GM18502 (cell line): Measurements from ENCODE around the gene TBC1D22B.
"Not testable (repeated sequence)": the region's sequence is repeated elsewhere in the genome, so short reads cannot be mapped to it uniquely, and the experiment has no call there.

Experiments used
- ATAC-seq: cut with Tn5 transposase; IDR thresholded peaks from one replicate; pipeline ENCODE4 v1.9.1; 2021; ENCODE audit warnings: mild to moderate bottlenecking; ENCODE audit not compliant: unreplicated experiment, poor library complexity

TBC1D22B gene

DNA sequence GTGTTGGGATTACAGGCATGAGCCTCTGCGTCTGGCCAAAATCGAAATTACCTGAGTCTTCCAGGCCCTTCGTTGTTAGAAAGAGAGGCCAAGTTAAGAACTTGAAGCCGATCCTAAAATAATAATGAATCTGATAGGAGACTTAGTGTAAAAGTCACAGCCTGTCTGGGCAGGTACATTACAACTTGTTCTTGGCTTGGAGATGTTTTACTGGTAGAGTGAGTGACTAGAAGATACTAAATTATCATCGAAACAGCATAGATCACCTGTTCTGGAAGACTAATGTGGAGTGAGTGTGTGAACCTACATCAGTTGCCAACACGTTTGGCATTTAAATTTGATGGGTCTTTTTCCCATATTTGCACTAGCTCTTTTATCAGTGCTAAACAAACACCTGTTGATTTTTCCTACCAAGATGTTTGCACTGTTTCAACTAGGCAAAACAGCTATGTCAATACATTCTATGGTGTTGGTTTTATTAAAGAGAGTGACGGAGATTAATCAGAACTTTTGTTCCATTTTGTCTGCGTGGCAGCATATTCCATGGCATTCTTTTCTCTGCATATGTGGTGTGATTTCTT, 5.0 kb downstream of the TBC1D22B start:
- ATAC-seq = no peak

DNA sequence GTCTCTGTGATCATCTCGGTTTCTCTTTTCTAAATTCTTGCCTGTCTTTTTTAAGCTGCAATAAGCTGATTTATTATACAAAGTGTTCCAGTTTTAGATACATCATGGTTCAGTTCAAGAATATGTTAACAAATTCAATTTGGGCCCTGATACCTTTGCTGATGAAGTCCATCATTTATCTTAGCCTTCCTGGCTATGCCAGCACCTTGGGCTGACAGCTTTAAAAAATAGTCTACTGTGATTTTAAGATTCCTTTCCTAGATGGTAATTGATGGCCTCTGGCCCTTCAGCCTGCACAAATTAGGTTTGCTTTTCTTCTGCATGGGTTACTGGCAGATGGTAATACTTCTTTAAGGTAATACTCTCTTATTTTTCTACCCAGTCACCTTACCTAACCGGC, 7.4 kb downstream of the TBC1D22B start:
- no peak for ATAC-seq

DNA sequence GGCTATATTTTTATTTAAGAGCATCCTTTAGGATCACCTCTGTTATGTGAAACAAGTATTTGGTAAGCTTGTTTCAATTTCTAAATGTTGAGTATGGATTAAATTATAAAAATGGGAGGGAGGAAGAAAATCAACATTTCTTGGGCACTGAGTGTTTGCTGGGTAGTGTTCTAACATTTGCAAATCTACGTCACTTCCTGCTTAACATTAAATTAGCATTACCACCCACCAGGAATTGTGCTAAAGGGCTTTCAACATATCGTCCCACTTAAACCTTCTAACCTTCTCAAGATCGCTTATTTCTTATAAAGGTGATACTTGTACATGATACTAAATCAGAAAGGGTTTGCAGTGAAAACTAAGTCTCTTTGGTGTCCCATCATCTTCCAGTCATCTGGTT, 8.3 kb downstream of the TBC1D22B start:
- ATAC-seq = no peak

DNA sequence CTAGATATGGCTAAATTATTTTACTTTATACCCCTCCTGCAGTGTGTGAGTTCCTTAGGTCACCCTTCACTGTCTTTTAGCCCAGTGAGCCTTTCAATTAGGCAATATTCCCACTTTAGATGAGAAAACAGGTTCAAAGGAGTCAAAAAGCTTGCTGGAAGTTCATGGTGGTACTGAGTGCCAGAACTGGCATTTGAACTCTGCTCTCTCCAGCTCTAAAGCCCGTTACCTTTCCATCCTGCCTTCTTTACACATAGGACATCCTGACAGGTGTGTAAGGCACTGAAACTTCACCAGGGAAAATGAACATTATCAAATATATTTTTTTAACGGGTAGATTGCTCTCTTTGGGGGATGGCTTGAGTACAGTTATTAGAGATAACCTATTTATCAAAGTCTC, 11.5 kb downstream of the TBC1D22B start:
- ATAC-seq = no peak

DNA sequence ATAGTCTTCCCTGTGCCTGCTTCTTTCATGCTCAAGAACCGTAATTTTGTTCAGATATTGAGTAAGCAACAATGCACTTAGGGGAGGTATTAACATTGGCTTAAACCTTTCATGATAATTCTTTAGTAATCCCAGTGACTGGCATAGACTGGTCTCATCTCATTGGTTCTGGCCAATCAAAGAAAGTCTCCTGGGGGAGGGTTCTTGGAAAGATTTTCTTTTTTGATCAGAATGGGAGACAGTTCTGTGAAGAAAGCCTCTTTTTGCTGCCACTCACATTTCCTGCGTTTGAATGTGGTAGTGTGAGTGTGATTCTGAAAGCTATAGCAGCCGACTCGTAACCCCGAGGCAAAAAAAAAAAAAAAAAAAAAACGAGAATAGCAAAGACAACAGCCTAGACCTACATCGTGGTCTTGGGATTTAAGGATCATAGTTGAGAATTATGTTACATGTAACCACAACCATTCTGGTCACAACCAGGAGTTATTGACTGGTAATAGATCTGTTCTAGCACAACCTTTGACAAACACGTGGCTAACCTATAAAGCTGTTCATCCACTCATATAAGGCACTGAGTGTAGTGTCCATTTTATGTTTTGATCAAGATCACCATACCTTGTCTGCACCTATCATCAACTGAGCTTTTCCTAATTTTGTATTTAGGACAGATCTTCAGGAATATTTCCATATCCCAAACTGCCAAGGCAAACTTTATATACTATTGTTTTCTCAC, 15.4 kb downstream of the TBC1D22B start:
- ATAC-seq = no peak

DNA sequence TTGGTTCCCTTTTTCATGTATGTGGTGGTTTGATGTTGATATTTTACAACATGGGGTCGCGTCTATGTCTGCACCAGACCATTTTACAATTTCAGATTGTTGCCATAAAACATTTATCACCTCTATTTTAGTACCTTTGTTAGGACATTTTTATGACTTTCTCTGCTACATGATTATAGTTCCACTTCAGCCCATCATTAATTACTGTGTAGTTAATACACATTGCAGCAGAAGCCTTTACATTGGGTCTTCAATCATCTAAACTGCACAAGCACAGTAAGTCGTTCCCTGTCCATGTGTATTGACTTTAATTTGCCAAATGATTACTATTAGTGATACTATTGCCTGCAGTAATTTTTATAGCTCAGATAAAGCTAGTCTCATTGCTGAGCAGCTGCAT, 16.1 kb downstream of the TBC1D22B start:
- ATAC-seq = no peak

DNA sequence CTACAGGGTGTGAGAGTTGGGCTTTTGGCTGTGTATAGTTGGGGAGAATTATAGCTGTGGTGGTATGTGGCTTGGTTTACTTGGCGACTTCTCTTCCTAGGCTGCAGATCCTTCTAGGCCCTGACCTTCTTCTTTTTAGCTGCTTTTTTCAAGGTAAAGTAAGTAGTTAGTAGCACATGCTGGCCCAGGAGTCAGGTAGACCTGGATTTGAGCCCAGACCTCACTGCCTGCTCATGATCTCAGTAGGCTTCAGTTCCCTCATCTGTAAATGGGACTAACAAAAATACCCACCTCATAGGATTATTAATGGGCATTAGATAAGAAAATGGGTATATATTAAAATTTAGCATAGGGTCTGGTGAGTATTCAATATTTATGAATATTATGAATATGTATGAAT, 17.8 kb downstream of the TBC1D22B start:
- ATAC-seq = no peak

DNA sequence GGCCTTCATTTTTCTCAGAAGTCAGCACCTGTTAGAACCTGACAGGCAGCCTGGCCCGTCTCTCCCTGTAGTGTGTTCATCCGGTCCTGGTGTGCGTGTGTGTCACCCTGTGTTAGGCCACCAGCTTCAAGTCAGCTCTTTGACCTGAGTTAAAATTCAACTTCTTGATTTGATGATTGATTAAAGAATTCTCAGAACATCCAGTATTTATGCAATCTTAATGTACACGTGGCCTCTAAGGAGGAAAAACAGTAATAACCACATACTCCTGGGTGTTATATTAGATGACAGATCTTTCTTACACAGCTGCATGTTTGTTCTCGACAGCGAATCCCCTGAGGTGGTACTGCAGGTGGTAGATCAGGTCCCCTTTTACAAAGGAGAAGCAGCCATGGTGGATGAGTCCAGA, 19.4 kb downstream of the TBC1D22B start:
- ATAC-seq = no peak

DNA sequence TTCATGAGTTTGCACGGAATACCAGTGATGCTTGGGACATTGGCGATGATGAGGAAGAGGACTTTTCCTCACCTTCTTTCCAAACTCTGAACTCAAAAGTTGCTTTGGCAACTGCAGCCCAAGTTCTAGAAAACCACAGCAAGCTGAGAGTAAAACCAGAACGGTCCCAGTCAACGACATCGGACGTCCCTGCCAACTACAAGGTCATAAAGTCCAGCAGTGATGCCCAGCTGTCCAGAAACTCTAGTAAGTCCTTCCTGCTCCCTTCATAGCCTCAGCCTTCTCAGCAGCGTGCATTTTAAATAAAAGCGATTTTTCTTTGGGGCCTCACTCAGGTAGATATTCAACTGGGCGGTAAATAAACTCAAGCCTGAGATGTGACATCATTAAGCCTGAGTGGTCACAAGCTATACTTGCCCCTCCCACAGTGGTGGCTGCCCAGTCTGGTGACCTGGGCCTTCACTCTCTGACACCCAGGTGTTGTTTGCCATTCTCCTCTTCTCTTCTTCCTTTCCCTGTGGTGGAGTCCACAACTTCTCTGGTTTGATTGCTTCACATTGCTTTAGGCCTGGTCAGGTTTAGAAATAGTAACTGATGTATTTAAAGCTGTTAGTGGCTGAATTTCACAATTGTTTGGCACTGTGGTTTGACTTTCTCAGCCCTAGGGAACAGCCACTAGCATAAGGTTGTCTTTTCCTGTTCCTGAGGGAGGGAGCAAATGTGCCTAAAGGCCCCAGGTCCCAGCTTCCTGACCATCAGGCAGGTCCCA, 22.0 kb downstream of the TBC1D22B start:
- ATAC-seq = no peak

DNA sequence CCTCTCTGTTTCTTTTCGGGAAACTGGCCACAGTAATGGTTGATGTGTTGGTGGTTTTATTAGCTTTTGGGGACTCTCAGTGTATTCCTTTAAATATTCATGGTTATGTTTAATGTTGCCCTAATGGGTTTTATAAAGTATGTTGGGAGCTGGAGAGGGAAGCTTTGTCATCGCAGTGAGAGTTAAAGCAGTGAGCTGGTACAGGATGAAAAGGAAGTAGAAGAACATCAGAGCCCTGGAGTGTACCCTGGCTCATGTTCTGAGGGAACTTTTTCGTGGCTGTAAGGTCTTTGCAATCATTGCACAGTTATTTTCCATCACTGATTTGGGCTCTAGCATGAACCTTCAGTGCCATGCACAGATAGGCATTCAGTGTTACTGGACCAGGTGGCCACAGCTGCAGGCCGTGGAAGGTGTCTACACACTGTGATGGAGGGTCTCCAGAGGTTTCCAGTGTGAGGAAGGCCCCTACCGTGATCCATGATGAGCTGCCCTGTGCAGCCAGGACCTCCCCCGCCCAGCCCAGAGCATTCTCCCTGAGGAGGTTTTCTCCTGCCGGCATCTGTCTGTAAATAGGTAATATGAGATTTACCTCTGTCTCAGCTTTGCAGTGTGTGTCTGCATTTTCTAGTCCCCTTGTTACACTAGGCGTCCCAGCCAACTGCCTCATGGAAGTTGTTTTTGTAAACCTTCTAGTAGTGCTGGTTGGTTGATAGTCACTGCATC, 22.8 kb downstream of the TBC1D22B start:
- ATAC-seq = no peak

DNA sequence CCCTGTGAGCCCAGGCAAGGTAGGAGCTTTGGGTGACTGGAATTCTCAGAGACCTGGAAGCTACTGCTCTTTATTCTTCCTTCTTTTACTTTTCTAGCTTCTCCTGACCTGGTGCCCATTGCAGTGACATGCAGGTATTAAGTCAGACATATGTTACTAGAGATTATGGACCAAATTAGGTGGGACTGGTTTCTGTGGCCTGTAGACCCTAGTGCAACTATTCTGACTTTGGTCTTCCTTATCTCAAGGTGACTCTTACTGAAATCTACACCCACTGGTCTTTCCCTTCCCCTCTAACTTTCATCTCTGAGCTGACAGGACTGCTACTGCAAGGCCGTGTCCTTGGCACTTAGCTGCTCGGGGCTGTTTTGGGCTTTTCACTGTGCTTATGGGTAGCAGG, 24.8 kb downstream of the TBC1D22B start:
- ATAC-seq = no peak

DNA sequence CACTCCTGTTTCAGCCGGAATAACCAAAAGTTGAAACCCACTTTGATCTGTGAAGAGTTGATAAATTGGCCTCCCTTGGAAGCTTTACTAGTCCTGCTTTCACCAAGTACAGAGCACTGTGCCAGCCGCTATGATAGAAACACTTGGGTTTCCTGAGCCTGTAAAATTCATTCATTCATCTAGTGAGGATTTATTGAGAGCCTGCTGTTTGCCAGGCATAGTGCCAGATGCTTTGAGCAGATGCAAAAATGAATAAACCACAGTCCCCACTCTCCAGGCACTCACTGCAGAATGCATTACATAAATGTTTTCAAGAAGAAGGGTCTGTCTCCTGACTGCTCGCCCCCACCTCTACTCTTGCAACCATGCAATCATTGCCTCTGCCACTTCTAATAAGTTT, 25.7 kb downstream of the TBC1D22B start:
- ATAC-seq = no peak

DNA sequence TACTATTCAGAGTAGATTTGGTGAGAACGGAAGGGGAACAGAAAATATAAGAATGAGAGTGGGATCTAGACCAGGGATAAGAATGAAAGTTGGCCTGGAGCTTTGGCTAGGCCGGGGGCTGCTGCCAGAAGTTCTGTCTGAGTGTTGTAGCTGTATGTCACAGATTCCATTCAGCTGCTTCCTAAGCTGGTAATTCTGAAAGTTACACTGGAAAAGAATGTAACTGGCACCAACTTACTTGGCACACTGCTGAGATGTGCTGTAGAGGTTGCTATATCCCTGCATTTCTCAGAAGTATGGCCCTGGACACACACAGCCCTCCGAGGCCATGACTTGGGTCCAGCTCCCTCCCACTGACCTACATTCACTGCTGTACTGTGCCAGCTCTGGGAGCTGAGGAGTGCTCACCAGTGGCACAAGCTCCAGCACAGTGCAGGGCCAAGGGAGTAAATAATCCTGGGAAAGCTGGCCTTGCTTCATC, 26.1 kb downstream of the TBC1D22B start:
- ATAC-seq = no peak

DNA sequence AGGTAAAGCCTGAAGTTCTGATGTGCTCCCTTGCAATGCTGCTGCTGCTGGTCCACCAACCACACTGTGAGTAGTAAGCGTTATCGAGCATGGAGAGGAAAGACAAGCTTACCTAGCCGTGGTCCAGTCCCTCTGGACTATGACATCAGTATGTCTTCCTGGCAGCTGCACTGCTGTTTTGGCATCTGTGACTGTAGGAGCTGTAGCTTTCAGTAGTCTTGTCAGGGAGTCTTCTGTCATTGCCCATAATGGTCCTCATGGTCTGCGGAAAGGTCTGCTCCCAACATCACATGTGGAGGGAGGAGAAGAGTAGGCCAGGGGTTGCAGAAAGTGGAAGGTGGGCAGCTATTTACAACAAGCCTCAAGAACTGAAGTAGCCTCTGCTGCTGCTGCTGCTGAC, 27.2 kb downstream of the TBC1D22B start:
- no peak for ATAC-seq

DNA sequence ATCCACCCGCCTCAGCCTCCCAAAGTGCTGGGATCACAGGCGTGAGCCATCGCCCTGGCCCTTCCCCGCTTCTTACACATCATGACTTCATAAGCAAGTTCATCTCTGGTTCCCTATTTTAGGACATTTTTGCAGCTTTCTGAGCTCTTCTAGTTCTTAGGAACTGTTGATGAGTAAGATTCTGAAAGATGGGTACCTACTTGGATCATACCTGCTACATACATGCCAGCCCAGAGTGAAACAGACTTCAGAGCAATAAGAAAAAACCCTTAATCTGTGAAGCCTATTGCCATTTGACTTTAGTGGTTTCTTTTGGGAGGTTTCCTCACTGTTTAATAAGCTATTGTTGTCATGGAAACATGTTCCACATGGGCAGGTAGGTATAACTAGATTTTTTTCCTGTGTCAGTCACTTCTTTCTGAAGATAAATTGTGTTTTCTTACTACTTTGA, 28.3 kb downstream of the TBC1D22B start:
- ATAC-seq = no peak

DNA sequence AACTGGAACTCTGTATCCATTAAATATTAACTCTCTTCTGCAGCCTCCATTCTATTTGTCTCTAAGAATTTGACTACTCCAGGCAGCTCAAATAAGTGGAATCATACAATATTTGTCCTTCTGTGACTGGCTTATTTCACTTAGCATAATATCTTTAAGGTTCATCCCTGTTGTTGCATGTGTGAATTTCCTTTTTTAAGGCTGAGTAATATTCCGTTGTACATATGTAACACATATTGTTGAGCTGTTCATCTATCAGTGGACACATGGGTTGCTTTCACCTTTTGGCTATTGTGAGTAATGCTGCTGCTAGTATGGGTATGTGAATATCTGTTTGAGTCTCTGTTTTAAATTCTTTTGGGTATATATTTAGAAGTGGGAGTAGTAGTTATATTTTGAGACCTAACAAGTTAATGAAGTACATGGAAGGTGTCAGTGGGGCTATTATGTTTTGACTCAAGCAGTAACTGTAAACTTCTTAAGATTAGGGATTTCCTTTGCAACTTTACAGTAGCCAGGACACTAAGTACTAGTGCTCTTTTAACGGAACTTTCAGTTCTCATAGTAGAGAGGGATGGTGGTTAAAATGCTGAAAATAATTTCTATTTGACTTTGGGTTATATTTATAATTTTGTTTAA, 30.1 kb downstream of the TBC1D22B start:
- ATAC-seq = peak; percentile 62

DNA sequence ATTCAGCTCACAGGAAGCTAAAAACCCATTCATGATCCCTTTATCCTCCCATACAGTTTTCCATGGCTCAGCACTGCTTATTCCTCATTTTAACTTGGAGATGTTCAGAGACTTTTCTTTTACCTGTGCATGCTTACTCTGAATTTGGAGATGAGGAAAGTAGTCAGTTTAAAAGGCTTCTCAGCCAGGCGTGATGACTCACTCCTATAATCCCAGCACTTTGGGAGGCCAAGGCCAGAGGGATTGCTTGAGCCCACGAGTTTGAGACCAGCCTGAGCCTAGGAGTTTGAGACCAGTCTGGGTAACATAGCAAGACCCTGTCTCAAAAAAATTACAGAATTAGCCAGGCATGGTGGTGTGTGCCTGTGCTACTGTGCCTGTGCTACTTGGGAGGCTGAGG, 30.7 kb downstream of the TBC1D22B start:
- ATAC-seq = no peak

DNA sequence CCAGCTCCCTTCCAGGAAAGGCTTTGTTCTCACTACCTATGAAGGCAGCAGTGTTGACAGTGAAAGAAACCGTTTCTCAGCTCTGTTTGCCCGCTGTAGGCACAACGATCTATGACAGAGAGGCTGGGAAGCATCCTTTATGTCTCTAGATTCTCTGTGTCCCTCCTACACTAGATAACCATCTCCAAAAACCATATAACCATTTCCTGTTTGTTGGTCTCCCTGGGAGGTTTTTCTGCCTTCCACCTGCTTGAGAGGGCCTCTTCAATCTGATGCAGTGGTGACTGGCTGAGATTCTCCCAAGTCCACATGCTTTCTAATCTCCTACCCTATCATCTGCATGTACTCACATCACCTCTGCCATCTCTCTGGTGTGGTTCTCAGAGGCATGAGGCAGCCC, 32.4 kb downstream of the TBC1D22B start:
- no peak for ATAC-seq

DNA sequence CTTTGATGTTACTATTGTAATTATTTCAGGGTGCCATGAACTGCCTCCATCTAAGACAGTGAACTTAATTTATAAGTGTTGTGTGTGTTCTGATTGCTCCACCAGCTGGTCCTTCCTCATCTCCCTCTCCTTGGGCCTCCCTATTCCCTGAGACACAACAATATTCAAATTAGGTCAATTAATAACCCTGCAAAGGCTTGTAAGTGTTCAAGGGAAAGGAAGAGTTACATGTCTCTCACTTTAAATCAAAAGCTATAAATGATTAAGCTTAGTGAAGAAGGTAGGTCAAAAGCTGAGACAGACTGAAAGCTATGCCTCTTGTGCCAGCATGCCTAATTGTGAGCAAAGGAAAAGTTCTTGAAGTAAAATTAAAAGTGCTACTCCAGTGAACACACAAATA, 35.9 kb downstream of the TBC1D22B start:
- no peak for ATAC-seq

DNA sequence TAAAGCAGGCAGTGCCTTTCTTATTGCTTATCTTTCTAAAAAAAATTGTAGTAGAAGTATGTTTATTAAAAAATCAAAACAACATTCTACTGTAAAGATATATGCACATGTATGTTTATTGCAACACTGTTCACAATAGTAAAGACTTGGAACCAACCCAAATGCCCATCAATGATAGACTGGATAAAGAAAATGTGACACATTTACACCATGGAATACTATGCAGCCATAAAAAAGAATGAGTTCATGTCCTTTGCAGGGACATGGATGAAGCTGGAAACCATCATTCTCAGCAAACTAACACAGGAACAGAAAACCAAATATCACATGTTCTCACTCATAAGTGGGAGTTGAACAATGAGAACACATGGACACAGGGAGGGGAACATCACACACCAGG, 40.1 kb downstream of the TBC1D22B start:
- not testable (repeated sequence) for ATAC-seq
